Osteocyte (in vitro differentiated cells): ENCODE results near the gene TTC39C. TPM values are rescaled to one million over a fixed set of nuclear protein-coding genes. Genes with fewer than 3 reads are reported as not detected.

ENCODE experiments used
- DNase-seq: peaks from one replicate; pipeline ENCODE4 v3.0.0; 2021; ENCODE audit warnings: mixed read lengths; ENCODE audit not compliant: unreplicated experiment; ENCODE audit errors: extremely low spot score
- H3K27ac Mint-ChIP-seq: one replicate; pipeline ENCODE4 v1.8.0; 2021; ENCODE audit warnings: mild to moderate bottlenecking, mixed read lengths; ENCODE audit not compliant: unreplicated experiment
- H3K27me3 Mint-ChIP-seq: one replicate; pipeline ENCODE4 v1.8.0; 2021; ENCODE audit warnings: mixed read lengths; ENCODE audit not compliant: unreplicated experiment
- H3K36me3 Mint-ChIP-seq: one replicate; pipeline ENCODE4 v1.8.0; 2021; ENCODE audit warnings: mixed read lengths; ENCODE audit not compliant: unreplicated experiment
- H3K4me1 Mint-ChIP-seq: one replicate; pipeline ENCODE4 v1.8.0; 2021; ENCODE audit warnings: mixed read lengths; ENCODE audit not compliant: unreplicated experiment
- H3K4me3 Mint-ChIP-seq: one replicate; pipeline ENCODE4 v1.8.0; 2021; ENCODE audit warnings: mild to moderate bottlenecking, moderate library complexity, mixed read lengths; ENCODE audit not compliant: unreplicated experiment
- H3K9me3 Mint-ChIP-seq: one replicate; pipeline ENCODE4 v1.8.0; 2021; ENCODE audit warnings: mixed read lengths; ENCODE audit not compliant: unreplicated experiment
- CTCF ChIP-seq: fragments of 200-600 bp; sonication (generic); IDR thresholded peaks from 2 replicates; pipeline ENCODE4 v1.5.0; 2021; ENCODE audit warnings: antibody characterized with exemption, mild to moderate bottlenecking, moderate library complexity
- total RNA-seq: library from RNA; stranded (reverse); gene quantifications from 2 replicates; pipeline ENCODE4 v1.2.1, GENCODE V29; 2021

The TTC39C gene
- total RNA-seq, 1 donor from 2014 or later: 10.9 TPM

GRCh38 chr18:24118750-24119577 is 104.4 kb downstream of the TTC39C start:
- Mint-ChIP-seq H3K4me1 (no peaks in the 10 kb centered on the region), H3K36me3 (no peaks in the 10 kb centered on the region), H3K9me3 (no peaks in the 10 kb centered on the region), H3K27me3 (no peaks in the 10 kb centered on the region), H3K4me3 (no peak overlapping the region), H3K27ac (no peak overlapping the region)
- TF ChIP-seq CTCF: peak; percentile 91
- DNase-seq: no peak

- Mint-ChIP-seq H3K27ac (no peak overlapping the region), H3K27me3 (no peaks in the 10 kb centered on the region), H3K4me3 (no peak overlapping the region), H3K9me3 (no peaks in the 10 kb centered on the region), H3K36me3 (peaks cover 4% of the 10 kb centered on the region), H3K4me1 (peaks cover 8% of the 10 kb centered on the region)
- DNase-seq: no peak
- TF ChIP-seq CTCF: no peak
Measured at GRCh38 chr18:24120676-24121075, 106.1 kb downstream of the TTC39C start.

- TF ChIP-seq CTCF: no peak
- DNase-seq: no peak
Measured at GRCh38 chr18:24121625-24122024, 107.1 kb downstream of the TTC39C start.

GRCh38 chr18:24126155-24126961 is 111.8 kb downstream of the TTC39C start:
- DNase-seq: no peak
- Mint-ChIP-seq H3K27me3 (no peaks in the 10 kb centered on the region), H3K36me3 (peaks cover 12% of the 10 kb centered on the region), H3K4me1 (peaks cover 19% of the 10 kb centered on the region), H3K27ac (no peak overlapping the region), H3K4me3 (no peak overlapping the region), H3K9me3 (no peaks in the 10 kb centered on the region)
- TF ChIP-seq CTCF: no peak

More at GRCh38 chr18:24121625-24122024, 107.1 kb downstream of the TTC39C start:
- Mint-ChIP-seq H3K27ac (no peak overlapping the region), H3K4me3 (no peak overlapping the region), H3K27me3 (no peaks in the 10 kb centered on the region), H3K9me3 (no peaks in the 10 kb centered on the region), H3K36me3 (peaks cover 4% of the 10 kb centered on the region), H3K4me1 (peaks cover 18% of the 10 kb centered on the region)

GRCh38 chr18:24127735-24128134 is 113.2 kb downstream of the TTC39C start:
- no peak overlapping the region for H3K27ac Mint-ChIP-seq
- no peak for TF ChIP-seq CTCF
- H3K4me3 Mint-ChIP-seq: no peak overlapping the region
- no peaks in the 10 kb centered on the region for H3K27me3 Mint-ChIP-seq
- H3K9me3 Mint-ChIP-seq: no peaks in the 10 kb centered on the region
- no peak for DNase-seq
- peaks cover 19% of the 10 kb centered on the region for H3K4me1 Mint-ChIP-seq
- peaks cover 12% of the 10 kb centered on the region for H3K36me3 Mint-ChIP-seq
